Measurements from ENCODE around the gene STARD8.

Gene STARD8

GRCh38 chrX:68703846-68704245 is 56.4 kb downstream of the STARD8 start:
- Histone ChIP-seq H3K27ac (no peak overlapping the region), H3K36me3 (replicated peaks) (no peaks in the 10 kb centered on the region), H3K27me3 (replicated peaks) (no peaks in the 10 kb centered on the region), H3K4me3 (ENCODE audit: low read depth, low read length) (no peak overlapping the region)
- no peak for DNase-seq
- in situ Hi-C loops (cut with HindIII; ENCODE audit: low pct_ligation_motif_present, low sequenced_read_pairs): no loop called here
- no peak for TF ChIP-seq CTCF (IDR thresholded peaks at IDR 0.05; ENCODE audit: low read depth, low read length, missing control alignments)

GRCh38 chrX:68705986-68706385 is 58.5 kb downstream of the STARD8 start:
- Histone ChIP-seq H3K4me3 (ENCODE audit: low read depth, low read length) (no peak overlapping the region), H3K27ac (no peak overlapping the region), H3K27me3 (replicated peaks) (no peaks in the 10 kb centered on the region), H3K36me3 (replicated peaks) (no peaks in the 10 kb centered on the region)
- no peak for DNase-seq
- no peak for TF ChIP-seq CTCF (IDR thresholded peaks at IDR 0.05; ENCODE audit: low read depth, low read length, missing control alignments)
- in situ Hi-C loops (cut with HindIII; ENCODE audit: low pct_ligation_motif_present, low sequenced_read_pairs): no loop called here

GRCh38 chrX:68708503-68709290 is 61.2 kb downstream of the STARD8 start:
- no peak for DNase-seq
- in situ Hi-C loops (cut with HindIII; ENCODE audit: low pct_ligation_motif_present, low sequenced_read_pairs): no loop called here
- Histone ChIP-seq H3K36me3 (replicated peaks) (no peaks in the 10 kb centered on the region), H3K27ac (no peak overlapping the region), H3K27me3 (replicated peaks) (no peaks in the 10 kb centered on the region), H3K4me3 (ENCODE audit: low read depth, low read length) (no peak overlapping the region)
- TF ChIP-seq CTCF (IDR thresholded peaks at IDR 0.05; ENCODE audit: low read depth, low read length, missing control alignments): no peak

- Histone ChIP-seq H3K4me3 (ENCODE audit: low read depth, low read length) (no peak overlapping the region), H3K27me3 (replicated peaks) (no peaks in the 10 kb centered on the region), H3K27ac (no peak overlapping the region), H3K36me3 (replicated peaks) (no peaks in the 10 kb centered on the region)
- peak; percentile 76 for TF ChIP-seq CTCF (IDR thresholded peaks at IDR 0.05; ENCODE audit: low read depth, low read length, missing control alignments)
- in situ Hi-C loops (cut with HindIII; ENCODE audit: low pct_ligation_motif_present, low sequenced_read_pairs): no loop called here
- DNase-seq: peak; percentile 32
These were observed 63.6 kb downstream of the STARD8 start for GRCh38 chrX:68710870-68711576.

- DNase-seq: no peak
- Histone ChIP-seq H3K4me3 (ENCODE audit: low read depth, low read length) (no peak overlapping the region), H3K36me3 (replicated peaks) (no peaks in the 10 kb centered on the region), H3K27ac (no peak overlapping the region), H3K27me3 (replicated peaks) (no peaks in the 10 kb centered on the region)
- no peak for TF ChIP-seq CTCF (IDR thresholded peaks at IDR 0.05; ENCODE audit: low read depth, low read length, missing control alignments)
- in situ Hi-C loops (cut with HindIII; ENCODE audit: low pct_ligation_motif_present, low sequenced_read_pairs): no loop called here
These were observed 64.4 kb downstream of the STARD8 start for GRCh38 chrX:68711845-68712244.

All from brain microvascular endothelial cell (primary cell).